Activated naive CD4-positive, alpha-beta T cell treated with anti-CD3 and anti-CD28 coated beads, Interleukin-2, amount 10 ng/mL, durations not matched to agents 7 days and 5 days (primary cell): ENCODE results near the gene SMCO4.

Source experiments
- CTCF ChIA-PET: fragments of 350-600 bp; sonication (Branson Sonifier 250); formaldehyde crosslinking; loops from one replicate; lab custom pipeline; 2021; ENCODE audit warnings: antibody characterized with exemption; lab: Charles Lee
- DNase-seq: peaks from one replicate; pipeline ENCODE4 v3.0.0-alpha.2; 2020
- H3K27ac Mint-ChIP-seq: one replicate; pipeline ENCODE4 v1.8.0; 2021; ENCODE audit warnings: mild to moderate bottlenecking, moderate library complexity, mixed read lengths
- H3K27me3 Mint-ChIP-seq: one replicate; pipeline ENCODE4 v1.8.0; 2021; ENCODE audit warnings: mild to moderate bottlenecking, mixed read lengths
- H3K36me3 Mint-ChIP-seq: one replicate; pipeline ENCODE4 v1.8.0; 2021; ENCODE audit warnings: mixed read lengths
- H3K4me1 Mint-ChIP-seq: one replicate; pipeline ENCODE4 v1.8.0; 2021; ENCODE audit warnings: mixed read lengths
- H3K4me3 Mint-ChIP-seq: one replicate; pipeline ENCODE4 v1.8.0; 2021; ENCODE audit warnings: mild to moderate bottlenecking, moderate library complexity, mixed read lengths
- H3K9me3 Mint-ChIP-seq: one replicate; pipeline ENCODE4 v1.8.0; 2021; ENCODE audit warnings: mixed read lengths

The SMCO4 gene

GRCh38 chr11:93528757-93529645 is 14.2 kb downstream of the SMCO4 start:
- DNase-seq = no peak
- Mint-ChIP-seq H3K4me1 (peaks cover 82% of the 10 kb centered on the region), H3K27ac (peak overlapping the region; percentile 11), H3K4me3 (no peak overlapping the region), H3K27me3 (no peaks in the 10 kb centered on the region), H3K36me3 (peaks cover 1% of the 10 kb centered on the region), H3K9me3 (no peaks in the 10 kb centered on the region)
- CTCF ChIA-PET = interaction anchor here (1.9 kb wide), 1 partner anchor 14 kb away, joined by 5 read pairs; the partner anchor contains the start of gene SMCO4

GRCh38 chr11:93528252-93528651 is 14.9 kb downstream of the SMCO4 start:
- Mint-ChIP-seq H3K4me3 (no peak overlapping the region), H3K9me3 (no peaks in the 10 kb centered on the region), H3K4me1 (peaks cover 88% of the 10 kb centered on the region), H3K27ac (no peak overlapping the region), H3K27me3 (no peaks in the 10 kb centered on the region), H3K36me3 (peaks cover 1% of the 10 kb centered on the region)
- DNase-seq = no peak
- CTCF ChIA-PET = no interaction called here

GRCh38 chr11:93526641-93527583 is 16.3 kb downstream of the SMCO4 start:
- H3K27ac Mint-ChIP-seq = peak overlapping the region; percentile 29
- CTCF ChIA-PET = interaction anchor here (1.1 kb wide), 1 partner anchor 18 kb away, joined by 3 read pairs; no protein-coding TSS in a partner anchor
- H3K4me3 Mint-ChIP-seq = no peak overlapping the region
- DNase-seq = no peak
- peaks cover 90% of the 10 kb centered on the region for H3K4me1 Mint-ChIP-seq
- no peaks in the 10 kb centered on the region for H3K9me3 Mint-ChIP-seq
- H3K36me3 Mint-ChIP-seq = peaks cover 4% of the 10 kb centered on the region
- H3K27me3 Mint-ChIP-seq = no peaks in the 10 kb centered on the region

GRCh38 chr11:93526346-93526633 is 16.9 kb downstream of the SMCO4 start:
- Mint-ChIP-seq H3K27me3 (no peaks in the 10 kb centered on the region), H3K4me1 (peaks cover 90% of the 10 kb centered on the region), H3K36me3 (peaks cover 4% of the 10 kb centered on the region), H3K27ac (no peak overlapping the region), H3K4me3 (no peak overlapping the region), H3K9me3 (no peaks in the 10 kb centered on the region)
- DNase-seq = no peak
- CTCF ChIA-PET = interaction anchor here (1.1 kb wide), 1 partner anchor 18 kb away, joined by 3 read pairs; no protein-coding TSS in a partner anchor

GRCh38 chr11:93525601-93526345 is 17.4 kb downstream of the SMCO4 start:
- CTCF ChIA-PET = no interaction called here
- no peak overlapping the region for H3K27ac Mint-ChIP-seq
- DNase-seq = no peak
- peaks cover 90% of the 10 kb centered on the region for H3K4me1 Mint-ChIP-seq
- H3K4me3 Mint-ChIP-seq = no peak overlapping the region
- peaks cover 4% of the 10 kb centered on the region for H3K36me3 Mint-ChIP-seq
- H3K27me3 Mint-ChIP-seq = no peaks in the 10 kb centered on the region
- no peaks in the 10 kb centered on the region for H3K9me3 Mint-ChIP-seq

- CTCF ChIA-PET = interaction anchor here (1.2 kb wide), 1 partner anchor 13 kb away, joined by 5 read pairs; no protein-coding TSS in a partner anchor
- Mint-ChIP-seq H3K4me3 (no peak overlapping the region), H3K27me3 (no peaks in the 10 kb centered on the region), H3K4me1 (peaks cover 90% of the 10 kb centered on the region), H3K9me3 (no peaks in the 10 kb centered on the region), H3K27ac (peak overlapping the region; percentile 8), H3K36me3 (peaks cover 4% of the 10 kb centered on the region)
- DNase-seq = no peak
Measured at GRCh38 chr11:93524858-93525257, 18.3 kb downstream of the SMCO4 start.

- H3K4me1 Mint-ChIP-seq = peaks cover 90% of the 10 kb centered on the region
- H3K27ac Mint-ChIP-seq = peak overlapping the region; percentile 52
- CTCF ChIA-PET = interaction anchor here (1.2 kb wide), 1 partner anchor 12 kb away, joined by 5 read pairs; no protein-coding TSS in a partner anchor
Measured at GRCh38 chr11:93524173-93524536, 19.0 kb downstream of the SMCO4 start.

GRCh38 chr11:93520726-93521509 is 22.3 kb downstream of the SMCO4 start:
- CTCF ChIA-PET = no interaction called here
- no peak for DNase-seq
- no peaks in the 10 kb centered on the region for H3K27me3 Mint-ChIP-seq
- peaks cover 74% of the 10 kb centered on the region for H3K4me1 Mint-ChIP-seq
- peaks cover 5% of the 10 kb centered on the region for H3K36me3 Mint-ChIP-seq
- H3K27ac Mint-ChIP-seq = peak overlapping the region; percentile 0
- H3K4me3 Mint-ChIP-seq = no peak overlapping the region
- H3K9me3 Mint-ChIP-seq = no peaks in the 10 kb centered on the region

More at GRCh38 chr11:93524173-93524536, 19.0 kb downstream of the SMCO4 start:
- DNase-seq = no peak
- Mint-ChIP-seq H3K9me3 (no peaks in the 10 kb centered on the region), H3K36me3 (peaks cover 6% of the 10 kb centered on the region), H3K27me3 (no peaks in the 10 kb centered on the region), H3K4me3 (no peak overlapping the region)

- no peak overlapping the region for H3K4me3 Mint-ChIP-seq
- H3K36me3 Mint-ChIP-seq = peaks cover 5% of the 10 kb centered on the region
- DNase-seq = no peak
- no peaks in the 10 kb centered on the region for H3K27me3 Mint-ChIP-seq
- H3K27ac Mint-ChIP-seq = no peak overlapping the region
- CTCF ChIA-PET = no interaction called here
- H3K9me3 Mint-ChIP-seq = no peaks in the 10 kb centered on the region
- peaks cover 57% of the 10 kb centered on the region for H3K4me1 Mint-ChIP-seq
Measured at GRCh38 chr11:93519179-93519578, 24.0 kb downstream of the SMCO4 start.

GRCh38 chr11:93518081-93518480 is 25.1 kb downstream of the SMCO4 start:
- Mint-ChIP-seq H3K27ac (no peak overlapping the region), H3K27me3 (no peaks in the 10 kb centered on the region), H3K9me3 (no peaks in the 10 kb centered on the region), H3K4me1 (peaks cover 50% of the 10 kb centered on the region), H3K36me3 (peaks cover 7% of the 10 kb centered on the region), H3K4me3 (no peak overlapping the region)
- CTCF ChIA-PET = no interaction called here
- DNase-seq = no peak

GRCh38 chr11:93517611-93518010 is 25.6 kb downstream of the SMCO4 start:
- H3K4me1 Mint-ChIP-seq = peaks cover 50% of the 10 kb centered on the region
- H3K27ac Mint-ChIP-seq = no peak overlapping the region
- H3K9me3 Mint-ChIP-seq = no peaks in the 10 kb centered on the region
- DNase-seq = no peak
- H3K4me3 Mint-ChIP-seq = no peak overlapping the region
- H3K27me3 Mint-ChIP-seq = no peaks in the 10 kb centered on the region
- H3K36me3 Mint-ChIP-seq = peaks cover 4% of the 10 kb centered on the region
- CTCF ChIA-PET = no interaction called here

- peaks cover 50% of the 10 kb centered on the region for H3K4me1 Mint-ChIP-seq
Measured at GRCh38 chr11:93517041-93517440, 26.1 kb downstream of the SMCO4 start.

GRCh38 chr11:93515441-93516025 is 27.7 kb downstream of the SMCO4 start:
- Mint-ChIP-seq H3K36me3 (peaks cover 5% of the 10 kb centered on the region), H3K27ac (no peak overlapping the region), H3K4me3 (no peak overlapping the region), H3K9me3 (no peaks in the 10 kb centered on the region), H3K4me1 (peaks cover 50% of the 10 kb centered on the region), H3K27me3 (no peaks in the 10 kb centered on the region)
- DNase-seq = no peak
- CTCF ChIA-PET = no interaction called here

More at GRCh38 chr11:93517041-93517440, 26.1 kb downstream of the SMCO4 start:
- CTCF ChIA-PET = no interaction called here
- H3K27me3 Mint-ChIP-seq = no peaks in the 10 kb centered on the region
- H3K27ac Mint-ChIP-seq = no peak overlapping the region
- no peaks in the 10 kb centered on the region for H3K9me3 Mint-ChIP-seq
- no peak overlapping the region for H3K4me3 Mint-ChIP-seq
- no peak for DNase-seq
- H3K36me3 Mint-ChIP-seq = peaks cover 4% of the 10 kb centered on the region
